ENCODE data around the gene RBFOX1.
A peak's percentile ranks its signal among the peaks of the same experiment; 100 is the strongest.

The RBFOX1 gene

GRCh38 chr16:7508656-7509055 lies 176.0 kb downstream of the RBFOX1 start:
- POLR2A ChIA-PET, result no interaction called here
- CTCF ChIA-PET, result no interaction called here
- TF ChIP-seq CTCF (IDR thresholded peaks at IDR 0.05; ENCODE audit: control extremely low read depth, extremely low read depth, low read depth, missing control alignments), result no peak
- DNase-seq (ENCODE audit: extremely low spot score), result no peak

- no peak for TF ChIP-seq CTCF (IDR thresholded peaks at IDR 0.05; ENCODE audit: control extremely low read depth, extremely low read depth, low read depth, missing control alignments)
- no peak for DNase-seq (ENCODE audit: extremely low spot score)
- CTCF ChIA-PET, result interaction anchor here (0.6 to 0.9 kb wide), 3 partner anchors 13 to 60 kb away, joined by 3 read pairs; no protein-coding TSS in a partner anchor
- POLR2A ChIA-PET, result no interaction called here
These were observed 177.4 kb downstream of the RBFOX1 start for GRCh38 chr16:7509963-7510601.

GRCh38 chr16:7511549-7512260 lies 179.1 kb downstream of the RBFOX1 start:
- ChIA-PET CTCF (no interaction called here), POLR2A (no interaction called here)
- no peak for DNase-seq (ENCODE audit: extremely low spot score)
- TF ChIP-seq CTCF (IDR thresholded peaks at IDR 0.05; ENCODE audit: control extremely low read depth, extremely low read depth, low read depth, missing control alignments), result no peak

- TF ChIP-seq CTCF (IDR thresholded peaks at IDR 0.05; ENCODE audit: control extremely low read depth, extremely low read depth, low read depth, missing control alignments), result no peak
- ChIA-PET POLR2A (no interaction called here), CTCF (no interaction called here)
- DNase-seq (ENCODE audit: extremely low spot score), result no peak
These were observed 179.9 kb downstream of the RBFOX1 start for GRCh38 chr16:7512503-7512902.

GRCh38 chr16:7513429-7513828 lies 180.8 kb downstream of the RBFOX1 start:
- ChIA-PET CTCF (no interaction called here), POLR2A (no interaction called here)
- DNase-seq (ENCODE audit: extremely low spot score), result no peak
- peak; percentile 4 for TF ChIP-seq CTCF (IDR thresholded peaks at IDR 0.05; ENCODE audit: control extremely low read depth, extremely low read depth, low read depth, missing control alignments)

GRCh38 chr16:7515543-7515942 lies 182.9 kb downstream of the RBFOX1 start:
- ChIA-PET POLR2A (no interaction called here), CTCF (no interaction called here)
- DNase-seq (ENCODE audit: extremely low spot score), result no peak
- no peak for TF ChIP-seq CTCF (IDR thresholded peaks at IDR 0.05; ENCODE audit: control extremely low read depth, extremely low read depth, low read depth, missing control alignments)

Data from GM10248 (cell line).